Stimulated activated CD8-positive, alpha-beta memory T cell treated with anti-CD3 and anti-CD28 coated beads, Interleukin-2, amount 100 ng/mL, for 48 hours (primary cell): ENCODE results near the gene RNF144B.
"Not testable (repeated sequence)": the region's sequence is repeated elsewhere in the genome, so short reads cannot be mapped to it uniquely, and the experiment has no call there.

ENCODE experiments used
- DNase-seq, 2 donors: peaks; one replicate each; pipeline ENCODE4 v3.0.0-alpha.2; 2020; ENCODE audit warnings: low read depth in 2 of 2

Gene RNF144B

DNA sequence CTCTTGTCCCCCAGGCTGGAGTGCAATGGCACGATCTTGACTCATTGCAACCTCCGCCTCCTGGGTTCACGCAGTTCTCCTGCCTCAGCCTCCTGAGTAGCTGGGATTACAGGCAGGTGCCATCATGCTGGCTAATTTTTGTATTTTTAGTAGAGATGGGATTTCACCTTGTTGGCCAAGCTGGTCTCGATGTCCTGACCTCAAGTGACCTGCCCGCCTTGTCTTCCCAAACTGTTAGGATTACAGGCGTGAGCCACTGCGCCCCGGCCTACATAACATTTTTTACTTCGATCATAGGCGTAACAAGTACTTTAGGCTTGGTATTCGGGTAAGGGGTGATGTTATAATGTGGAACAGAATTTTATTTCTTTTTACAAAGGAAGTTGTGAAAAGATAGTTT, 22.5 kb downstream of the RNF144B start:
- DNase-seq = not testable (repeated sequence)

DNA sequence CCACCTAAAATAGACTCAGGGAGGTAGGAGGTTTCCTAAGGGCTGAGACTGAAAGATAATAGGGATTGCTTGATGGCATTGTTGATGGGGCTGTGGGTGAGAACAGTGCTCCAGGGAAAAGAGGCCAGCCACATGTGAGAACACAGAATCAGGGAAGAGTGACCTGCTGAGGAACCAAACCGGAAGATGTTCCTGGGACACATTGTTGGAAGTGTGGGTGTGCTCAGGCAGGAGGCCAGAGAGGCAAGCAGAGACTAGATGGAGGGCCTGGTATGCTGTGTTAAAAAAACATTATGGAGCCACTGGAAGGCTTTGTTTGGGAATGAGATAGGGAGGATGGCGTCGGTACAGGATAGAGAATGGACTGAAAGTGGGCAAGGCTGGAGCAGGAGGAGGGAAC, 23.3 kb downstream of the RNF144B start:
- no peak for DNase-seq

DNA sequence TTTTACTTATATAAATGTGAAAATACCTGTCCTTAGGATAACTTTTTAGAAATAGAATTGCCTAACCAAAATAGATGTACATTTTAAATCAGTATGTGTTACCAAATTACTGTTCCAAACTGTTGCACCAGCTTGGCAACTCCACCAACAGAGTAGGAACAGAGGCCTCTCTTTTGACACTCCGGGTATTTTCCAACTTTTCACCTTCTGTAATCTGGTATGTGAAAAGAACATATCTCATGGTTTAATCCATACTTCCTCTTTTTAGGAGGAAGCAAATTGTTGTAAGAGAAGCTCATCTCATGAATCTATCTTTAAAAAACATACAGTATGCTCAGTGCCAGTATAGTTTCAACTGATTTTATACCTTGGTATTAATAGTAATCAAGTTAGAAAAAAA, 24.9 kb downstream of the RNF144B start:
- no peak for DNase-seq

DNA sequence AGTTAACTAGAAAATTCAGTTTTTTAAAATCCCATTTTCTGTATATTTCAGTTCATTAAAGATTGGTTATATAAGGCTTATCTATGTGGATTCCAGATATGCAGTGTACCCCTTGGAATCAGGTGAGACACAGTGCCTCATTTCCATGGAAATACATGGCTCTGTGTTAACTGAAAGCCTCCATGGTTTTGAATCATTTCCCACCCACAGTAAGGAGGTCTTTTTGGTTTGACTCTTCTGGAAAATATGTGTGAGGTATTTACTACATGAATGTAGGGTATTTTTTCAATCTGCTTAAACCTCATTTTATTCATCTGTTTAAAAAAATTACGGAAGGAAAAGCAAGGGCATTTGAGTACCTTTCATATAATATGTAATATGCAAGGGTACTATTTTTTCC, 25.5 kb downstream of the RNF144B start:
- DNase-seq = no peak

DNA sequence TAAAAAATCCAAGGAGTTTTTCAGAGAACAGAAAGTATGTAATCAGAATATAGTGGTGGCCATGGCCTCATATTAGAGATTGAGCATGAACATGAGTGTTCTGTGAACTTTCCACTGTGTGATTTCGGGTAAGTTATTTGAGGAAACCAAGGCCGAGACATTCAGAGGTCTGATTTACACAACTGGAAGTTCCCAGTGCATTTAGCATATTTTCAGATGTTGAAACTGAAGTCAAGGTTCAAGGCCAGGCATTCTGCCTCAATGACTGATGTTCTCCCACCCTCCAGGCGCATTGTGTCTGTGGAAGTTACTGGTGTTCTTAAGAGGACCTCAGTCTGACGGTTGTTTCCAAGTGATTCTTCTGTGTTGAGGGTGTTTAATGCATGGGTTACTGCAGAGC, 26.2 kb downstream of the RNF144B start:
- no peak for DNase-seq

DNA sequence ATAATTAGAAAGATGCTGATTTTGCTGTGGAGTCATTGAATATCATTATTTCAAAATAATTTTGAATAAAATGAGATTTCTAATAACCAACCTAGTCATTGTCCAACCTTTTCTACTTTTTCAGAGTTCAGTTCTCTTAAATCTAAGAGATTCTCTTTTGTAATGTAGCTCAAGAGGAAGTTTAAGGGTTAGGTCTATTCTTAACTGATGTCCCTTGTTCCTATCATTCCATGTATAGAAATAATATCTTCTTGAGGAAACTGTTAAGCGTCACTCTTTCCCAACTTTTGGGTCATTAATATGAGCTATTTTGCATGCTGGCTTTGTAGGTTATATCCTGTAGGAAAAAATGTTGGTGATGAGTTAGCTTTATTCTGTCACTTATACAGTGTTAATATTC, 27.0 kb downstream of the RNF144B start:
- DNase-seq = no peak

DNA sequence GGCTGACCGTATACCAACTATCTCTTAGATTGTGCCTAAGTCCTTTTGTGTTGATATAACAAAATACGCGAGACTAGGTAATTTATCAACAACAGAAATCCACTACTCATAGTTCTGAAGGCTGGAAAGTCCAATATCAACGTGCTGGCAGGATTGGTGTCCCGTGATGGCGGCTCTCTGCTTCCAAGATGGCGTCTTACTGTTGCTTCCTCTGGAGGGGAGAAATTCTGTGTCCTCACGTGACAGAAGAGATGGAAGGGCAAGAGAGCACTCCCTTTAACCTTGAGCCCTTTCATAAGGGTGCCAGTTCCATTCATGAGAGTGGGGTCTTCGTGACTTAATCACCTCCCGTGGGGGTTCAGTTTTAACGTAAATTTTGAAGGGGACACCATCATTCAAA, 28.1 kb downstream of the RNF144B start:
- DNase-seq = no peak

DNA sequence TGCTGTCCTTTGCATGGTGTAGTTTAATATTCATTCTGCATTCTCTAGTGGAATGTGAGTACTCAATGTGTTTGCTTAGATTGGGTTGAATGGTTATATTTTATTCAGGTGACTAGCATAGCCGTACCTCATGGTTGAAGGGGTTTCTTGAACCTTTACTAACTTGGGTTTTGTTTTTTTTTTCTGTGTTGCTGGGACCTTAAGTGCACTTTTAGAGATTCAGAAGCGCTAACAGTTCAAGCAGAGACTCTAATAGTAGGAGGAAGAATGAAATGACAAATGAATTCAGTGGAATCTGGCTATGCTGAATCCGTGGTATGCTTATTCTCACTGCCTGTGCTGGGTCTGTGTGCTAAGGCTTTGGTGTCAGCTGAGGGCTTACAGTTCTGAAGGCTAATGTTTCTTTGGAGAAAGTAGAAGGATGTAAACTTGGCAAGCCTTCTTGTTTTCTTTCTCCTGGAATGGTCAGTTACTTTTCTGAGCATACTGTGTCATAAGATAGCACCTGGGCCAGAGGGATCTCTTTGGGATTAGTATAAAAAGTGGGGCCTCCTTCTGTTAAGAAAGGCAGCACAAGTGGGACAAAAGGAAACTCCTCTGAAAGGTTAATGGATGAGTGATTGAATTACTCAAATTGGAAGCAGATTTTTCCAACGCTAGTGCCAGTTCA, 28.7 kb downstream of the RNF144B start:
- no peak for DNase-seq

DNA sequence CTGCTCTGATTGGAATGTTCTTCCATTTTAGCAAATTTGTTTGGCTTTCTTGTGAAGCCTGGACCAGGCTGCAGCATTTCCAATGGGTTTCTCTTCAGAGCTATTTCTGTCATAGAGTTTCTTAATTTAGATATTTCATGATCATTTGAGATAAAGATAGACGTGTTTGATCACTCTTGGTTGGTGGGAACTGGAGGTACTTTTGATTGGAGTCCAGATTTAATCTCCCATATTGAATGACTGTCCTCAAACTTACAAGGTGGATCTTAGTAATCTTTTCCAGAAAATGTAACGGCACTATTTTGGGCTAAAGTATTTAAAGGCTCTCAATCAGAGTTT, 29.2 kb downstream of the RNF144B start:
- DNase-seq = no peak

DNA sequence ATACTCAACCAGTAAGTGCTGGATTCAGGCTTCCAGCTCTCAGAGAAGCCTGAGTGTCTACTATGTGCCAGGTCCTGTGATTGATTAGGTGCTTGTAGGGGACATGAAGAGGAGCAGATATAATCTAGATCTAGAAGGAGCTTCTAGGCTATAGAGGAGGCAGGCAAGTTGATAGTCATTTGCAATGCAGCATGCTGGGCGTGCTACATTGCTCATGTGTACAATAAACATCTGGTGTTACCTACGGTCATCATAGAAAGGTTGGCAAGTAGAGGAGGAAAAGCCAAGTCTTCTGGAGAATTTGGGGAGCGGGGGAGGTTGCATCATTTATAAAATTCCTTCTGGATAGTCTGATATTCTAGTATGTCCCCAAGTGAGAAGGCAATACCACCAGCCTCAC, 33.2 kb downstream of the RNF144B start:
- no peak for DNase-seq

DNA sequence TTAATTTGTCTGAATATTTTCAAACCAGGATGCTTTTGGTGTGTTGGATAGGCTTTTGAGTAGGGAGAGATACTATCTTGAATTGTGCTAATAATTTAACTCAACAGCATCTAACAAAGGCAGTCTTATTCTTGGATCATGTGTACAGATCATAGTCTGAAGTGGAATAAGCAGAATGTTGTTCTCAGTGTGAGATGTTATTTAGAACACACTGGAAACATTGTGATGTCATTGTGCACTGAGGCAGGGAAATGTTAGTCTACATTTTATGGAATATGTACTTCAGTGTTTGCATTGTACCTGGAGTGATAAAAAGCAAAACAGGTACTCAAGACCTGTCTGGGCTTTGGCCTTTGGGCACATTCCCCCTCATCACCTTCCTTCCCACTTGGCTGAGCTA, 35.0 kb downstream of the RNF144B start:
- DNase-seq = no peak

DNA sequence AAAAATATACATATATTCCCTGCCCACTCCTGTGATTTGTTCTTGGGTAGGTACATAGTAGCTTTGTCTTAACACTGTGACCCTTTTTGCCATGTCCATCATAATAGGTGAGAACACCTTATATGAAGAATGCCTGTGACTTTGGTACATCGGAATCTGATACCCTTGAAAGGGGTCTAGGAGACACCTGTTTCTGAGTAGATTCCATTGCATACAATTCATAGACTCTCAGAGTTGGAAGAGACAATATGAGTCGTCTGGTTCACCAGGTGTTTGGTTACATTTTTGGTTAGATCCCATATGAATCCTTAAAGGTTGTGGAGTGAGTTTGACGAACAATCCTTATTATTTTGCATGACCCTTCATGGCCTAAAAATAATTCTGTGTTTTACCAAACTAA, 36.3 kb downstream of the RNF144B start:
- no peak for DNase-seq

DNA sequence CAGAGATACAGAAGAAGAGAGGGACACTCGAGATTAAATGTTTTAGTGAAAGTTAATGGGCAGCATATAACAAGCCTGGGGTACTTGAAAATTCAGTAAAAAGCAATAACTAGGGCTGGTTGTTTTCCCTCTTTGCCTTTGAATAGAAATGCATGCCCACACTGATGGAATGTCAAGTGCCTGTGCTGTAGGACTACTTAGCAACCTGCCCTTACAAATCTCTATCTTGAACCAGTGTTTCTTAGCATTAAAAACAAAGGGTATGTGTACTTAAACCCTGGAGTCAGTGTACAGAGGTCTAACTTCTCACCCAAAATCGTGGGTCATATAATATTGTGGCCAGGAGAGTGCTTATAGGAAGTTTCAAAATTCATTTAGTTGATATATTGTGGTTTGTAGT, 37.1 kb downstream of the RNF144B start:
- no peak for DNase-seq

DNA sequence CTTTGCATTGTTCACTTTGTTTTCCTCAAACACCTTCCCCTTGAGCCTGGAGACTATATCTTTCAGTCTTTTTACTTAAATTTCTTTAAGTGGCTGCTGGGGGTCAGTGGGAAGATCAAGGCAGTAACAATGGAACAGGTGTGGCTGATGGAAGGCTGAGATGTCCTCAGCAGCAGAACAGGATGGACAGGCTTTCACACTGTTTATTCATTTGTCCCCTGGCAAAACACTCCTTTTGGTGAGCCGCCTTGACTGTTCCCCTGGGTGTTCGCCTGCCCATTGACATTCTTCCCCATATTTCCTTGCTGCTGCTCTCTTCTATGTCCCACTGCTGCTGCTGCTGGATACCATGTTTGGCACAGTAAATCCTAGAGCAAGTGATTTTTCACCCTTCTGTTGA, 38.1 kb downstream of the RNF144B start:
- DNase-seq = no peak

DNA sequence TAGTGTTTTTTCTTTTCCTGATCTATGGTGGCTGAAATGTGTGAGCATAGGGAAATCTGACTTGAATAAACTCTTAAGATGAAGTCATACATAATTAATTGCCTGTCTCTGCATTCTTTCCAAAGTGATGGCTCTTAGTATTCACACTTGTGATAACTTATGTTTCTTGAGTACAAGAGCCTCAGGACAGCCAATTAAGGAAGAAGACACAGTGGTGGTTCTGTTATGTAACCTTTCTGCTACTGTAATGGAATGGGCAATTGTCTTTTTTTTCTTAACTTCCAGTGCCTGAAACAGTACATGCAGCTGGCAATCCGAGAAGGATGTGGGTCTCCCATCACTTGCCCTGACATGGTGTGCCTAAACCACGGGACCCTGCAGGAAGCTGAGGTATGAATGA, 40.1 kb downstream of the RNF144B start:
- no peak for DNase-seq

DNA sequence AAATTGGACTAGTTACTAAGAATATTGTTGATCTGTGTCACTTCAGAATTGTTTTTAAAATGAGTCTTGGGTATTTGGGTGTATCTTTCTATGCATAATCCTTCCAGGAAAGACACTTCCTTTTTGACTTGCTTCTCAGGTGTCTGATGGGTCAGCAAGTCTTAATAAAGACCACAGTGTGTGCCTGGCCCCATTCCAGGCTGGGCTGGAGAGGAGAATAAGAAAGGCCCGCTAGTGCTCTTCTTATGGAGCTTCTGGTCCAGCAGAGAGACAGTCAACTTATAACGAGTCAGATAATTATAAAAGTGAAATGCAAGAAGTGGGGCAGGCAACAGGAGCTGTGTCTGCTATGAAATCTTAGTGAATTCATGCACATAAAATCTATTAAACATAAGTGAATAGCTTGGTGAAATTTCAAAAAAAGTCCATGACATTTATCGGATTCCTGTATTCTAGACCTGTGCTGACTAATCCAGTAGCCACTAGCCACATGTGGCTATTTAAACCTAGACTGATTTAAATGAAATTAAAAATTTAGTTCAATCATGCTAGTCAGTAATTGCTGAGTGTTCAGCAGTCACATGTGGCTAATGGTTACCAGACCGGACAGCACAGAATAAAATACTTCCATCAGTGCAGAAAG, 42.6 kb downstream of the RNF144B start:
- no peak for DNase-seq

DNA sequence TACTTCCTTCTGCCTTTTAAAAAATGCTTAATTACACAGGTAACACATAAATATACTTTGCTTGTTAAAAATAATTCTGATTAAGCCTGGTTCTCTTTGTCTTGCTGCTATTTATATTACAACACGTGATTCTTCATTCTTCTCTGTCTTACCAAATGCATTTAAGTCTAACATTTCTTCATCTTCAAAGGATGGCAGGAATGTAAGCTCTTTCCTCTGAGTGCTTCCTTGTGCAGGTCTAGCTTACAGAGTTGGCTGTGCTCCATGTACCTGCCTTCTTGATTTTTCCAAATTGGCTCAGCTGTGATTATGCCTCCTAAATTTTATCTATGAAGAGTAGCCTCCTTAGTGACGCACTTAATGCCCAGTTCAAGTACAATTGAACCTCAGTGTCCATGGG, 44.4 kb downstream of the RNF144B start:
- no peak for DNase-seq

DNA sequence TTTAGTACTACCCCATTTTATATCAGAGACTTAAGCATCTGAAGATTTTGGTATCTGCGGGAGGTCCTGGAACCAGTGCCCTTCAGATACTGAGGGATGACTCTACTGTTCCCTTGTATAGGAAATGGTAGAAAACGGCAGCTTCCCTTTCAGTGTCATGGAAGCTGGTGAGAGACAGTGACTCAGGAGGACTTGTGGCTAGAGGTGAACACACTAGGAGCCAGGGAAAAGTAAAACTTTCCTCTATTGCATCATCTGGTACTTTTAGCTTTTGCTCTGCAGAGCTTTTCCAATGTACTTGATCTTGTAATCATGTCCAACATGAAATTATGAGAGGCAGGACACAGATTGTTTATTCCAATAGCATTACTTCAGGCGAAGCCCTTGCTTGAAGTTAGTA, 45.0 kb downstream of the RNF144B start:
- no peak for DNase-seq

DNA sequence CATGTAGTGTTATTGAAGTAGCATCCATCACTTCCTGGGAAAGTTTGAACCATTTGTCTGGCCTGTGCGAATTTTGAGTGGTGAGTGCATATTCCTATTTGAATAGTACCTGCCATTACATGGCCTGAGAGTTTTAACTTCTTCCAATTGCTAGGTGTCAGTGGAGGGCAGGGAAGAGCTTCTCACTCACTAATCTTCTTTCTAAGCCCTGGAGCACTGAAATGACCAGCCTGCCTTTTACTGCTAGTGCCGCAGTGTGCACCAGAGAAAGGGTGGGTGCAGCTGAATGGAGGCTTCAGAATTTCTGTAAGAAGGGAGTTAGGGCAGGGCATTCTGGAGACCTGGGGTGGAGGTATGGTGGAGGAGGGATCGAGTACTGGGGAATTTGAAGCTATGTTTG, 45.5 kb downstream of the RNF144B start:
- DNase-seq = no peak

DNA sequence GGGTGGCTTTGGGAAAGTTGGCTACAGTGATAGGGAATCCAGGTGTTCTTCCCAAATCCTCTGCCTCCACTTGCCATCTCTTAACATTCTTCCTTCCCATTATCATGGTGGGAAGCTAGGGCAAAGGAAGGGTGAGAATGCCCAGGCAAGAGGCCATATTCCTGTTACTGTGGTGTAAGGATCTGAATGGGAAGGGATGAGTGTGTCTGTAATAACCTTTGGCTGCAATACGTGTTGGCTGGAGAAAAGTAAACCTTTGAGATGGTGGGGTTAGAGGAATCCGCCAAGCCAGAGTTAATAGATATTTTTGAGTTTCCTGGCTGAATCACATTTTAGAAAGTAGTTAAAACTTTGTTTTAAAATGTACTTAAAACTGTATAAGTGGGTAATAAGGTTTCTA, 45.9 kb downstream of the RNF144B start:
- no peak for DNase-seq

DNA sequence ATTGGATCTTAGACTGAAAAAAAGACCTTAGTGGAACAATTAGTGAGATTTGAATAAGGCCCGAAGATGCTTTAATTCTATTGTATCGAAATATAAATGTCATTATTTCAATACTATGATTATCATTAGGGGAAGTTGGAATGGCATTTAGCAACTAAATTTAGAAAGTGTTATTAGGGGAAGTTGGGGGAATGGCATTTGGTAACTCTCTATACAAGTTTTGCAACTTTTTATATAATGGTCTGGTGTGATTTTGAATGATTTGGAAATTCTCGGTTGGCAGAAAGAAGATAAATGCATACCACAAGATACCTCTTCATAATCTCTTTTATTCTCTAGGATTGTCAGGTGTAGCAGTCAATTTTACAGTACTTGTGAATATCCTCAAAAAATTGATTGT, 49.2 kb downstream of the RNF144B start:
- no peak for DNase-seq

DNA sequence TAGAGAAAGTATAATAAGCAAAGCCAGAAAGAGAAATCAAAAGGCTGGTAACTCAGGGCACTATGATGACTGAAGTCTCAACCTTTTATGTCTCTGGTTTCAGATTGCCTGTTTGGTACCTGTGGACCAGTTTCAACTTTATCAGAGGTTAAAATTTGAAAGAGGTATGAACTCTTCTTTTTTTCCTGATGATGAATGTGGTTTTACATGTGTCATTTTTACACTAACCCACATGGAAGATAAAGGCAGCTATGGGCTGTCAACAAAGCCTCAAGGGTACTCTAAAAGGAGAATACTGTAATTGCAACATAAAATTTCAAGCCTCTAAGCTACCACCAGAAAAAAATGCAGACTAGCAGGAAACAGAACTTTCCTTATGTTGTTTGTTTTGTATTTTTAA, 52.4 kb downstream of the RNF144B start:
- DNase-seq = no peak

DNA sequence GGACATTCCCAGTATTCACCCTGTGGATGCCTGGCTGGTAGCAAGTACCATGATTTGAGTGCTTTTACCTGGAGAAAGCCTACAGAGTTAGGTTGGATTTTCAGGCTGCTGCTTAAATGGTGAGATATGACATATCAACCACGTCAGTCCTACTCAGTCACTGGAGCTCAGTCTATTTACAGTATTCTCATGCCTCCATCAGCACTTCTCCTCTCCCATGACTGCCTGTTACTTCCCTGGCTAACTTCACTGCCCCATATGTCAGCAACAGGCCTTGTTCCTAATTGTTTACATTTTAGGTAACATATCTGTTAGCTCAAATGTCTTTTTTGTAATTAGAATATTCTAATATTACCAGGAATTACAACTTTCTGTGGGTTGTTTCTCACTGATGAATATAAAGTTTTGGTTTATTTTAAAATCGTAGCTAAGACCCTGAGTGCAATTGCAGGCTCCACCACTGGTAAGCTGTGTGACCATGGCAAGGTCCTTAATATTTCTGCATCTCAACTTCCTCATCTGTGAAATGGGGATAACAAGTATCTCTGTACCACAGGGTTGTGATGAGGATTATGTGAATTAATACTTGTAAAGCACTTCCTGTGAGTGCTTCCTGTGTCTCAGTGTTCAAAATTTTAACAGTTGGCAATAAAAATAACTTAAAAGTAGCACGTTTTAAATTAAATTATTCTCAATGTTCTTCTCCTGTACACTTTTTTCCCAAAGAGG, 54.3 kb downstream of the RNF144B start:
- DNase-seq = no peak

DNA sequence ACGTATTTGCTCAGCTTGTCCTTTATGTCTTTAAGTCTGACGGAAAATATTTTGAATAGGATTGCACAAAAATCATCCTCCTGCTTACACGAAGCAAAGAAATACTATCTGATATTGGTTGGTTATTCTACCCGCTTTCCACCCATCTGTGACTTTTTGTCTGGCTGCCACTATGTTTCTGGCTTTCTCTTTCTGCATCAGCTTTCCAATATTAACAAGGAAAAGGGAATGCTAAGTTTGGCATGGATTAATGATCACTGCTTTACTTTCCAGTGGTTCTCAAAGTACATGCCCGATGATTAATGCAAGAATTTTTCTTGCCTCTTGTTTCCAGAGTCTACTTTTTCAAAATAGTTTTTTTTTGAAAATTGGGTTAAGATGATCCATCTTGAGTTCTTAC, 57.0 kb downstream of the RNF144B start:
- DNase-seq = no peak
